NCI-H526 (cell line): ENCODE results near the gene SERPINA6.
A peak's percentile ranks its signal among the peaks of the same experiment; 100 is the strongest.
"Not testable (repeated sequence)": the region's sequence is repeated elsewhere in the genome, so short reads cannot be mapped to it uniquely, and the experiment has no call there.

ENCODE experiments used
- DNase-seq, 2 experiments: peaks; one replicate each; lab custom pipeline; 2025; lab: John Stamatoyannopoulos, UW

Gene SERPINA6

GRCh38 chr14:94322648-94323570 is at the start of gene SERPINA6:
SERPINA6 (minus strand) TSS chr14:94323336; CDS start chr14:94314648, 8,688 bp downstream.
- DNase-seq = no peak

- DNase-seq = no peak
These were observed 49.0 kb upstream of the SERPINA6 start for GRCh38 chr14:94372021-94372605.

- no peak for DNase-seq
These were observed 47.4 kb upstream of the SERPINA6 start for GRCh38 chr14:94370524-94370910.

- DNase-seq = not testable (repeated sequence)
These were observed 46.8 kb upstream of the SERPINA6 start for GRCh38 chr14:94369766-94370523.

- DNase-seq = no peak
These were observed 45.8 kb upstream of the SERPINA6 start for GRCh38 chr14:94368956-94369355.

- DNase-seq = no peak
These were observed 45.1 kb upstream of the SERPINA6 start for GRCh38 chr14:94368243-94368590.

GRCh38 chr14:94367347-94368242 is 44.5 kb upstream of the SERPINA6 start:
- no peak for DNase-seq

- no peak for DNase-seq
These were observed 43.2 kb upstream of the SERPINA6 start, which contains the start of gene SERPINA2 for GRCh38 chr14:94366146-94366915. SERPINA2 (minus strand) TSS chr14:94366698.

- DNase-seq = no peak
These were observed 42.5 kb upstream of the SERPINA6 start for GRCh38 chr14:94365624-94366023.

GRCh38 chr14:94364964-94365363 is 41.8 kb upstream of the SERPINA6 start:
- no peak for DNase-seq

GRCh38 chr14:94364037-94364436 is 40.9 kb upstream of the SERPINA6 start:
- DNase-seq = no peak

GRCh38 chr14:94363151-94363624 is 40.1 kb upstream of the SERPINA6 start:
- DNase-seq = no peak

GRCh38 chr14:94362614-94363133 is 39.5 kb upstream of the SERPINA6 start:
- no peak for DNase-seq

GRCh38 chr14:94361682-94362081 is 38.5 kb upstream of the SERPINA6 start:
- no peak for DNase-seq

- no peak for DNase-seq
These were observed 37.9 kb upstream of the SERPINA6 start for GRCh38 chr14:94360945-94361565.

GRCh38 chr14:94357166-94357565 is 34.0 kb upstream of the SERPINA6 start:
- no peak for DNase-seq

- DNase-seq = no peak
These were observed 33.4 kb upstream of the SERPINA6 start for GRCh38 chr14:94356379-94357056.

GRCh38 chr14:94355191-94355794 is 32.2 kb upstream of the SERPINA6 start:
- peak; percentile 45 to 76 for DNase-seq

GRCh38 chr14:94354638-94355185 is 31.6 kb upstream of the SERPINA6 start:
- DNase-seq = no peak
